ENCODE data around the gene TBXAS1.

TBXAS1 gene

DNA sequence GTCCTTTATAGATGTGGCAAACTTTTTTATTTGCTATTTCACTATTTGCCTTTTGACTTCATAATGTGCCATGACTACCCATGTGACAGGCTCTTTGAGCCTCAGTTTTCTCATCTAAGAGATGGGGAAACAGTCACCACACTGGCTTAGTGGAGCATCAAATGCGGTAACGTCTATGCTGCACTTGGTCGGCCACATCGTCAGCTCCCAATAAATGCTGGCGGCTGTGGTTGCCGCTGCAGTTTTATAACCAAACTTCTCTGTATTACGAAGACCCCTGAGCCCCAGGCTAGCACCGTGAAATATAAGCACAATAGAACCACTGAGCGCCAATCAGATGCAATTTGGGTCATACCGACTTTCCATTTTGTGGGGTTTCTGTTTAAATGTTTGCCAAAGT lies 177.5 kb downstream of the TBXAS1 start:
- no peak for DNase-seq

- no peak for DNase-seq
These were observed 178.1 kb downstream of the TBXAS1 start for GRCh38 chr7:140007051-140007690.

GRCh38 chr7:140008755-140009610 lies 179.9 kb downstream of the TBXAS1 start:
- DNase-seq, result no peak

- DNase-seq, result no peak
These were observed 180.7 kb downstream of the TBXAS1 start for GRCh38 chr7:140009735-140010134.

GRCh38 chr7:140010194-140010895 lies 181.3 kb downstream of the TBXAS1 start:
- DNase-seq, result no peak

DNA sequence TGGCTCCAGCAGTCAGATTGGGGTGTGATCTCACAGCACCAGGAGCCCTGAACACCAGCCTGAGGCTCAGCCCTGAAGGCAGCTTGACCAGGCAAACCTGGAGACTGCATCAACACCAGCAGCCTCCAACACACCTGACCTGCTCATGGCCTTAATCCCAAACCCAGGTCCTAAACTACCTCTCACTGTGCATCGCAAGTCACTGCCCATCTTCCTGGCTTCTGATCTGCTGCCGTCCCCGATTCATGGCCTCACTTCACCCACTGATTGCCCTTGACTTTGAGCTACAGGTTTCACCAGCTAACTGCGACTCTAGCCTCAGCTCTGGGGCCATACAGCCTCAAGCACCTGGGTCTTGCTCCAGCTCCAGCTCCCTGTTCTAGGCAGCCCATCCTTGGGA lies 184.6 kb downstream of the TBXAS1 start:
- DNase-seq, result no peak

DNA sequence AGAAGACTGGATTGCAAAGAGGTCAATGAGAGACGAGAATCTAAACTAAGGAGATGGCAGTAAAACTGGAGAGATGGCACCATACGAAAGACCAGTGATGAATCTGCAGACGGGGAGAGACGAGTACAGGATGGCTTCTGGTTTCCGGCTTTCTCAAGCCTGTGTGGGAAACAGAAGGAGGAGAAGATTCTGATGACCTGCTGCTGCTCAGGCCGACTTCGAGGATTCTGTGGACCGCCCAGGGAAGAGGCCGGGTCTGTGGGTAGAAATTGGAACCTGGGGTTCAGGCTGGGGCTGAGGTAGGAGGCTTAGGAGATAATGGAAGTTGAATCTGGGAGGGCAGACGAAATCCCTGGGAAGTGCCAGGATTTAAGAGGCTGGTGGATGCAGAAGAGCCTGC lies 185.1 kb downstream of the TBXAS1 start:
- DNase-seq, result no peak

DNA sequence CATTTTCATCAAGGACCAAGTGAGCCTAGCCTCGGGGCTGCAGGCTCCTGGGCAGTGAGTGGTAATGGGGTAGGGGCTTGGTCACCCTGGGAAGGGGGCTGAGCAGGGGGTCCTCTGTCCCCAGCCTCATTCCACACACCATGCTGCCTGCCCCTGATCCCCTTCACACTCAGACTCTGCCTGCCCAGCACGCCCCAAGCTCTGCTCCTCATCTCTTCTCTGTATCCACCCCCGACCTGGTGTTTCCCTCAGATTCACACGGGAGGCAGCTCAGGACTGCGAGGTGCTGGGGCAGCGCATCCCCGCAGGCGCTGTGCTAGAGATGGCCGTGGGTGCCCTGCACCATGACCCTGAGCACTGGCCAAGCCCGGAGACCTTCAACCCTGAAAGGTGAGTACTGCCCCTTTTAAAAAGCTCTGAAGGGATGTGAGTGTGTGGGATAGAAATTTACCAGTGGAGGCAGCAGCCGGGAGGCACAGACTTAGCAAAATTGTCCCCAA lies 186.5 kb downstream of the TBXAS1 start:
- DNase-seq, result no peak

GRCh38 chr7:140016540-140016939 lies 187.5 kb downstream of the TBXAS1 start:
- no peak for DNase-seq

GRCh38 chr7:140017034-140017433 lies 188.0 kb downstream of the TBXAS1 start:
- DNase-seq, result no peak

- DNase-seq, result no peak
These were observed 188.5 kb downstream of the TBXAS1 start for GRCh38 chr7:140017543-140017942.

GRCh38 chr7:140018125-140019043 lies 189.3 kb downstream of the TBXAS1 start:
- no peak for DNase-seq

GRCh38 chr7:140019172-140019571 lies 190.1 kb downstream of the TBXAS1 start:
- DNase-seq, result no peak

DNA sequence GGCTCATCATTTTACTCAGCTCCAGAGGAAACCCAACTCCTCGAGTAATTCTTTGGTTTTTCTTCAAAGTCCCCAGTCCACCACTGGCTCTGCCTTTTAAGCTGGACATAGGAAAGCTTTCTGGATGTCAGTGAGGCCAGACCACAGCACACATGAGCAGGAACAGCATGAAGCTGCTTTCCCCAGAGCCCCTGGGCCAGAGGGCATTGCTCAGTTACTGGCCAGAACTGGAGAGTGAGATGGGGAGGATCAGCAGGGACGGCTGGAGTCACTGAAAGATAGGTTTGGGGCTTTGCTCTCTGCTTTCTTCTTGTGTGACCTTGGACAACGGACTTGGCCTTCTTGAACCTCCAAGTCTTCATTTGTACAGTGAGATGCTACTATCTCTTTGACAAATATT lies 190.5 kb downstream of the TBXAS1 start:
- no peak for DNase-seq

DNA sequence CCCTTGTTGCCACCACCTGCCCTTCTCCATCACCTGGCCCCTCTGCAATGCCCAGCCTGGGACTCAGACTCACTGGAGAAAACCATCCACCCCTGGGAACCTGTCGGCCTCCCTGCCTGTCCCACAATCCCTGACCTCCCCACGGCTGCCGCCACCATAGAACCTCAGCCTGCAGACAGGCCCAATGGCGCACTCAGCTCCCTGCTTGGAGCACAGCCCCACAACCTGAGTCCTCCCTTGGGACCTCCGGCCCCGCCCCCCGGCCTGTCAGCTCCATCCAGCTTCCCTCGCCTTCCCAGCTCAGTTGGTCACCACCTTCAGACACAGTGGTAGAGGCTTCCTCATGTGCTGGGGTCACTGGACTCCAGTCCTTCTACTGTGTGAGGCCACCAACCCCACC lies 192.5 kb downstream of the TBXAS1 start:
- DNase-seq, result no peak

GRCh38 chr7:140022582-140023211 lies 193.6 kb downstream of the TBXAS1 start:
- no peak for DNase-seq

DNA sequence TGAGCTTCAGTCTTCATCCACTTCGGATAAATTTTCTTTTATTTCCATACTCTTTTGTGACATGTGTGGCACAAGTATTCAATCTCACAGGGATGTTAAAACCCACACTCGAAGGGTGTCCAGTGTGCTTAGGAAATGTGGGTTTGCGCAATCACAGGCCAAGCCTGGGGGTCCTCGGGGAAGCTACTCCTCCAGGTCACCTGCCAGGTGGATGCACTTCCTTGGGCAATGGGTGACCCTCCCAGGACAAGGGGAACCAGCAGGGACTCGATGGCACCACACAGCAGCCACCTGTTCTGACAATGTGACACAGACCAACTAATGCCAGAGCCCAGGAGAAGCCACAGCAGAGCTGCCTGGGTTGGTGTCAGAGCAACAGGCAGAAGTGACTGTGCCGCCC lies 194.7 kb downstream of the TBXAS1 start:
- DNase-seq, result no peak

DNA sequence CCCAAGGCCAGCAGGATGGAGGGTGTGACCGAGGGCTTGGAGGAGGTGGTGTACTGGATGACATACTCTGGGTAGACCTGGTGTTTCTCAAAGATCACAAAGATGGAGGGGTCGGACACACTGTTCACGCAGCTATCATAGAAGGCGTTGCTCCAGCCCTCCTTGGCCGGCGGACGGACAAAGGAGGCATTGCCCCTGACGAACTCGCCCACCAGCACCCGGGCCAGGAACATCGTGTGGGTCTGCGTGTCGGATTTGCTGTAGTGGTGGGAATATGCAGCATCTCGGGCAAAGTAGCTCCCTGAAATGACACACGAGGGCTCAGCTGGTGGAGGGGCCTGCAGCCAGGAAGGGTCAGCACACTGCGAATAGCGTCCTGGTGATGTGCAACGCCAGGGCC lies 195.5 kb downstream of the TBXAS1 start:
- DNase-seq, result no peak

GRCh38 chr7:140025241-140025640 lies 196.2 kb downstream of the TBXAS1 start:
- DNase-seq, result no peak

- no peak for DNase-seq
These were observed 196.9 kb downstream of the TBXAS1 start for GRCh38 chr7:140025814-140026433.

DNA sequence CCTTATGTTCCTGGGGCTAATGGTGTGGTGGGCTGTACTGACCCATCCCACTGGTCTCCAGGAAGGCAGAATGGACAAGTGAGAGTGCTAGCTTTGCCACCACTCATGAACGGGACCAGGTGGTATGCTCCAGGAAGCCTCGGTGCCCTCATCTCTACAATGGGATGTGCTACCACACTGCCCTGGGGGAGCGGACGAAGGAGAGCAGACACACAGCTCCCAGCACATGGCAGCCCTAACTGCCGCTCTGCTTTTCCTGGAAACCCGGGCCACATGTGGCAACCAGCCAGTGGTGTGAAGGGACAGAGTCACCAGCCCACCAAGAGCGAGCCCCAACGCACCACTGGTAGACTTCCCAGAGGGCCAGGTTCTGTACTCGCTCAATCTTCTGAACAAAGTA lies 197.9 kb downstream of the TBXAS1 start:
- DNase-seq, result no peak

- DNase-seq, result no peak
These were observed 198.8 kb downstream of the TBXAS1 start for GRCh38 chr7:140027858-140028257.

Data from CD4-positive, alpha-beta T cell treated with Interferon alpha-2 for 1 hour (primary cell).